Measurements from ENCODE around the gene ITGA6. TPM values are rescaled to one million over a fixed set of nuclear protein-coding genes. Genes with fewer than 3 reads are reported as not detected.
"Not testable (repeated sequence)": the region's sequence is repeated elsewhere in the genome, so short reads cannot be mapped to it uniquely, and the experiment has no call there.

Gene ITGA6
- total RNA-seq, 6 donors from 2014 or later = 38.1 to 99.7 (median 57.9) TPM

DNA sequence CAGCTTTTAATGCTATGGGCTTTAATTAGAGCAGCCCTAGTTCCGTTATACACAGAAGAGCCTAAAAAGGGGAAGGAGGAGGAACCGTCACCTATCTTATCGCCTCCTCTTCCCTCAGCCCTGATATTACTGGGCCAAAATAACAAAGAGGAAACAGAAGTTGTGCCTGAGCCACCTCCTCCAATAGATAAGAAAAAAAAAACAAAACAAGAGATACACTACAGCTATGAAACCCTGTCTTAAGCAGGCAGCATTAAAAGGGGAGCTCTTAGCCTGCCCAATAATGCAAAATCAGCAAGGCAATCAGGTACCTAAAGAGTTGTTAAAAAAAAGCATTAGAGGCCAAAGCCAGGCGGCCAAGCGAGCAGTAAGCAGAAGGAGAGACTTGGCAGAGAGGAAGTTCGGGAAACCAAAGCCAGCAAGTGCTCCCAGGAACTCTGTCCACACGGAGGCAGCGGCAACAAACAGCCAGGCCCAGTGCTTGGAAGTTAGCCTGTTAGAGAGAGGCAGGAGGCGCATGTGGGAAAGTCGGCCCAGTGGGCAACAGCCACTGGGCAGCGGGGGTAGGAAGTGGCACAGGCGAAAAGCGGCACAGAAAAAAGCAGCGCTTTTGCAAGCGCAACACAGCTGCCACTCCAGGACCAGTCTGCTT is 86.7 kb downstream of the ITGA6 start:
- Histone ChIP-seq H3K27me3 (no peaks in the 10 kb centered on the region), H3K4me1 (no peaks in the 10 kb centered on the region), H3K36me3 (no peaks in the 10 kb centered on the region), H3K4me3 (no peak overlapping the region), H3K9me3 (peaks cover 0 to 25% (median 22%) of the 10 kb centered on the region in 4 donors), H3K27ac (no peak overlapping the region)
- TF ChIP-seq EP300 (IDR thresholded peaks at IDR 0.05) = no peak
- TF ChIP-seq, protein P1, sequence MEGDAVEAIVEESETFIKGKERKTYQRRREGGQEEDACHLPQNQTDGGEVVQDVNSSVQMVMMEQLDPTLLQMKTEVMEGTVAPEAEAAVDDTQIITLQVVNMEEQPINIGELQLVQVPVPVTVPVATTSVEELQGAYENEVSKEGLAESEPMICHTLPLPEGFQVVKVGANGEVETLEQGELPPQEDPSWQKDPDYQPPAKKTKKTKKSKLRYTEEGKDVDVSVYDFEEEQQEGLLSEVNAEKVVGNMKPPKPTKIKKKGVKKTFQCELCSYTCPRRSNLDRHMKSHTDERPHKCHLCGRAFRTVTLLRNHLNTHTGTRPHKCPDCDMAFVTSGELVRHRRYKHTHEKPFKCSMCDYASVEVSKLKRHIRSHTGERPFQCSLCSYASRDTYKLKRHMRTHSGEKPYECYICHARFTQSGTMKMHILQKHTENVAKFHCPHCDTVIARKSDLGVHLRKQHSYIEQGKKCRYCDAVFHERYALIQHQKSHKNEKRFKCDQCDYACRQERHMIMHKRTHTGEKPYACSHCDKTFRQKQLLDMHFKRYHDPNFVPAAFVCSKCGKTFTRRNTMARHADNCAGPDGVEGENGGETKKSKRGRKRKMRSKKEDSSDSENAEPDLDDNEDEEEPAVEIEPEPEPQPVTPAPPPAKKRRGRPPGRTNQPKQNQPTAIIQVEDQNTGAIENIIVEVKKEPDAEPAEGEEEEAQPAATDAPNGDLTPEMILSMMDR (IDR thresholded peaks at IDR 0.05) = no peak
- TF ChIP-seq POLR2A (IDR thresholded peaks at IDR 0.05) = no peak
- no peak for TF ChIP-seq POLR2AphosphoS5 (IDR thresholded peaks at IDR 0.05)
- ATAC-seq (ENCODE audit: low FRiP score in 2 of 2) = peak; percentile 22 to 59
- WGBS, 2 donors = 75 to 95% methylated on average over 15 of the region's 15 CpGs
- peak in 1 of 2 donors; percentile 20 for DNase-seq

DNA sequence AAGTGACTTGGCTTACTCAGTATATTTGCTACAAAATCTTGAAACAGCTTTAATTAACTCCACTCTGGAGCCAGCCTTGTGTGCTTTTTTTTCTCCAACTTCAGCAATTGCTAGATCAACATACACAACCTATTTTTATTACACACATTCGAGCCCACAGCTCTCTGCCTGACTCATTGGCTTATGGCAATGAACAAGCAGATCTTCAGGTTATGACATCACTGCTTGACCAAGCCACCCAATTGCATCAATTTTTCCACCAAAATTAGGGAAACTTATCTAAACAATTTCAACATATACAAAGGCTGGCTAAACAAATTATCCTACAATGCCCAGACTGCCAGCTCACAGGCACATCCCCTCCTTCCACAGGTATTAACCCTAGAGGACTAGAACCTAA is 88.9 kb downstream of the ITGA6 start:
- H3K27me3 ChIP-seq = no peaks in the 10 kb centered on the region
- H3K27ac ChIP-seq = no peak overlapping the region
- no peaks in the 10 kb centered on the region for H3K36me3 ChIP-seq
- no peak for TF ChIP-seq POLR2A (IDR thresholded peaks at IDR 0.05)
- TF ChIP-seq POLR2AphosphoS5 (IDR thresholded peaks at IDR 0.05) = no peak
- TF ChIP-seq EP300 (IDR thresholded peaks at IDR 0.05) = no peak
- TF ChIP-seq, protein P1 (IDR thresholded peaks at IDR 0.05) = no peak
- H3K4me1 ChIP-seq = no peaks in the 10 kb centered on the region
- WGBS, 2 donors = 60 to 65% methylated on average over 1 of the region's 1 CpG
- DNase-seq = no peak
- no peak for ATAC-seq (ENCODE audit: low FRiP score in 2 of 2)
- H3K4me3 ChIP-seq = no peak overlapping the region
- H3K9me3 ChIP-seq = peaks cover 0 to 30% (median 24%) of the 10 kb centered on the region in 4 donors

DNA sequence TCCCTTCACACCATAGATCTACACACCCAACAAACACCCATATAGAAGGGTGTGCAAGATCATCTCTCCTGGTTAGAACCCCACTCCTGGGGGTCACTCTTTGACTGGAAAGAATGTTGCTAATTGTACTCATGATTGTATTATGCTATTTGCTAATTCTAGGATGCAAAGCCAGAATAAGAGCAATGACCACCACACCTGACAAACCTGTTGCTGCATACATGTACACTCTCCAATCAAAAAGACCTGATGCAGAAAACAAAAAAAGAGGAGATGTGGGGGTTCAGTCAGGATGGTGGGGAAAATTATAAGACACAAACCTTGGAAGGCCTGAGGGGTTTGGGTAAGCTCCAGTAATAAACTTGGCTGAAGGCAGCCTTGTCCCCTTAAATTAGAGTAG is 91.6 kb downstream of the ITGA6 start:
- Histone ChIP-seq H3K4me1 (no peaks in the 10 kb centered on the region), H3K27me3 (no peaks in the 10 kb centered on the region), H3K27ac (no peak overlapping the region), H3K9me3 (peaks cover 0 to 9% (median 3%) of the 10 kb centered on the region in 4 donors), H3K4me3 (no peak overlapping the region), H3K36me3 (no peaks in the 10 kb centered on the region)
- DNase-seq = no peak
- TF ChIP-seq, protein P1 (IDR thresholded peaks at IDR 0.05) = no peak
- no peak for TF ChIP-seq POLR2A (IDR thresholded peaks at IDR 0.05)
- no peak for TF ChIP-seq EP300 (IDR thresholded peaks at IDR 0.05)
- no peak for TF ChIP-seq POLR2AphosphoS5 (IDR thresholded peaks at IDR 0.05)
- no peak for ATAC-seq (ENCODE audit: low FRiP score in 2 of 2)

GRCh38 chr2:172525601-172526000 is 98.2 kb downstream of the ITGA6 start:
- Histone ChIP-seq H3K9me3 (peaks cover 8 to 15% (median 12%) of the 10 kb centered on the region in 4 donors), H3K4me3 (no peak overlapping the region), H3K27ac (no peak overlapping the region), H3K36me3 (no peaks in the 10 kb centered on the region), H3K4me1 (no peaks in the 10 kb centered on the region), H3K27me3 (no peaks in the 10 kb centered on the region)
- ATAC-seq (ENCODE audit: low FRiP score in 2 of 2) = no peak
- 98% methylated on average over 4 of the region's 4 CpGs for WGBS, 2 donors
- no peak for TF ChIP-seq EP300 (IDR thresholded peaks at IDR 0.05)
- TF ChIP-seq POLR2AphosphoS5 (IDR thresholded peaks at IDR 0.05) = no peak
- TF ChIP-seq, protein P1 (IDR thresholded peaks at IDR 0.05) = no peak
- no peak for TF ChIP-seq POLR2A (IDR thresholded peaks at IDR 0.05)
- DNase-seq = no peak

DNA sequence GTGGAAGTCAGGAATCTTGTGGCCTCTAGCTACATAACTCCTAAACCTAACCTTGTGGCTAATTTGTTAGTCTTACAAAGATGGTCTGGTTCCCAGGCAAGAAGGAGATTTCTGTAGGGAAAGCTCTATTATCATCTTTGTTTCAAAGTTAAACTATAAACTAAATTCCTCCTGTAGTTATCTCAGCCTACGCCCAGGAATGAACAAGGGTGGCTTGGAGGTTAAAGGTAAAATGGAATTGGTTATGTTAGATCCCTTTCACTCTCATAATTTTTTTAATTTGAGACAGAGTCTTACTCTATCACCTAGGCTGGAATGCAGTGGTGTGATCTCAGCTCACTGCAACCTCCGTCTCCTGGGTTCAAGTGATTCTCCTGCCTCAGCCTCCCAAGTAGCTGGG is 103.9 kb downstream of the ITGA6 start:
- H3K27me3 ChIP-seq = no peaks in the 10 kb centered on the region
- no peak for TF ChIP-seq POLR2A (IDR thresholded peaks at IDR 0.05)
- TF ChIP-seq, protein P1 (IDR thresholded peaks at IDR 0.05) = no peak
- no peak for TF ChIP-seq EP300 (IDR thresholded peaks at IDR 0.05)
- TF ChIP-seq POLR2AphosphoS5 (IDR thresholded peaks at IDR 0.05) = no peak
- no peak overlapping the region for H3K27ac ChIP-seq
- peaks cover under 1 to 13% (median 8%) of the 10 kb centered on the region in 4 donors for H3K9me3 ChIP-seq
- no peaks in the 10 kb centered on the region for H3K36me3 ChIP-seq
- DNase-seq (no peak), ATAC-seq (ENCODE audit: low FRiP score in 2 of 2) (no peak)
- no peaks in the 10 kb centered on the region for H3K4me1 ChIP-seq
- no peak overlapping the region for H3K4me3 ChIP-seq
- 97 to 100% methylated on average over 2 of the region's 2 CpGs for WGBS, 2 donors

DNA sequence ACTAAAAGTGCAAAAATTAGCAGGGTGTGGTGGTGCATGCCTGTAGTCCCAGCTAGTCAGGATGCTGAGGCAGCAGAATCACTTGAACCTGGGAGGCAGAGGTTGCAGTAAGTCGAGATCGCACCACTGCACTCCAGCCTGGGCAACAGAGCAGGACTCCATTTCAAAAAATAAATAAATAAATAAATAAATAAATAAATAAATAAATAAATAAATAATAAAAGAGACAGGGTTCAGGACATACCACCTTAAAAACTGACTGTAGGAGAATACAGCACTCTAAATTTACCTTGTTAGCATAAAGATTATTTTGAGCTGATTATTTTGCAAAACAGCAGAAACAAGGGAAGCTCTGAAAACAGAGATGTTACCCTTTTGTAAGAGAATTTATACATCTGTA is 105.1 kb downstream of the ITGA6 start:
- H3K4me3 ChIP-seq; H3K27me3 ChIP-seq; H3K27ac ChIP-seq; H3K4me1 ChIP-seq; ATAC-seq (ENCODE audit: low FRiP score in 2 of 2); H3K36me3 ChIP-seq; H3K9me3 ChIP-seq; DNase-seq: not testable (repeated sequence)
- WGBS, 2 donors = 97 to 98% methylated on average over 2 of the region's 2 CpGs

All from upper lobe of left lung (tissue), 6 donors.